ENCODE results near the gene HNRNPUL1. TPM values are rescaled to one million over a fixed set of nuclear protein-coding genes. Genes with fewer than 3 reads are reported as not detected.

HNRNPUL1 gene
- total RNA-seq, 1 experiment from 2014 or later: 266 TPM

DNA sequence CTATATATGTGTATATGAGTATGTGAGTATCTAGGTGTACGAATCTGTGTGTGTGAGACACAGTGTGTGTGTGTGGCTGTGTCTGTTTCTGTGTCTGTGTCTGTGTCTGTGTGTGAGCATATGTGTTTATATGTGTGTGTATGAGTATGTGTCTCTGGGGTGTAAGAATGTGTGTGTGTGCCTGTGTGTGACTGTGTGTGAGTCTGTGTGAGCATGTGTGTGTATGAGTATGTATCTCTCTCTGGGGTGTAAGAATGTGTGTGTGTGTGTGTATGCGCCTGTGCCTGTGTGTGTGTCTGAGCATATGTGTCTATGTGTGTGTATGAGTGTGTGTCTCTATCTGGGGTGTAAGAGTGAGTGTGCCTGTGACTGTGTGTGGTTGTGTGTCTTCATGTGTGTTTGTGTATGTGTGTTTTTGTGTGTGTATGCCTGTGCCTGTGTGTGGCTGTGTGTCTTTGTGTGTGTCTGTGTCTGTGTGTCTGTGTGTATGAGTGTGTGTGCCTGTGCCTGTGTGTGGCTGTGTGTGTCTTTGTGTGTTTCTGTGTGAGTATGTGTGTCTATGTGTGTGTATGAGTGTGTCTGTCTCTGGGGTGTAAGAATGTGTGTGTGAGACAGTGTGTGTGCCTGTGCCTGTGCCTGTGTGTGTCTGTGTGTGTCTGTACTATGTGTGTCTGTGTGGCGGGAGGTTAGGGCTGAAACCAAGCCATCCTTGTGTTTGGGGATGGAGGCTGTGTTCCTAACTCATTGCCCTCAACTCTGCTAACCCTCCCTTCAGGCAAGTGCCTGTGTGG, 33.9 kb upstream of the HNRNPUL1 start:
- intact Hi-C loops (cut with micrococcal nuclease; ENCODE audit: unreplicated experiment): no loop called here
- ChIA-PET POLR2A (ENCODE audit: unreplicated experiment) (no interaction called here), CTCF (no interaction called here)
- Histone ChIP-seq H3K9me2 (ENCODE audit: insufficient read depth) (no peaks in the 10 kb centered on the region), H3K4me2 (no peak overlapping the region), H3K9me3 (ENCODE audit: insufficient read depth, low read depth) (no peaks in the 10 kb centered on the region), H3K79me2 (ENCODE audit: low read depth) (no peaks in the 10 kb centered on the region), H3K4me3 (no peak overlapping the region), H3K27ac (no peak overlapping the region), H3K4me1 (replicated peaks; ENCODE audit: insufficient read depth) (peaks cover 17% of the 10 kb centered on the region), H3F3A (ENCODE audit: insufficient read depth, low read depth) (peaks cover 15% of the 10 kb centered on the region; the same call in 1 of the 2 replicates), H2AFZ (no peak overlapping the region), H3K27me3 (ENCODE audit: insufficient read depth, low read depth) (no peaks in the 10 kb centered on the region), H3K36me3 (ENCODE audit: low read depth) (no peaks in the 10 kb centered on the region), H4K20me1 (ENCODE audit: insufficient read depth) (no peaks in the 10 kb centered on the region)
- no peak for DNase-seq
- BruUV-seq (replicated peaks): no TSS peak
- TF ChIP-seq EZH2 (IDR thresholded peaks at IDR 0.05; ENCODE audit: low read depth): no peak
- TF ChIP-seq, protein P1, sequence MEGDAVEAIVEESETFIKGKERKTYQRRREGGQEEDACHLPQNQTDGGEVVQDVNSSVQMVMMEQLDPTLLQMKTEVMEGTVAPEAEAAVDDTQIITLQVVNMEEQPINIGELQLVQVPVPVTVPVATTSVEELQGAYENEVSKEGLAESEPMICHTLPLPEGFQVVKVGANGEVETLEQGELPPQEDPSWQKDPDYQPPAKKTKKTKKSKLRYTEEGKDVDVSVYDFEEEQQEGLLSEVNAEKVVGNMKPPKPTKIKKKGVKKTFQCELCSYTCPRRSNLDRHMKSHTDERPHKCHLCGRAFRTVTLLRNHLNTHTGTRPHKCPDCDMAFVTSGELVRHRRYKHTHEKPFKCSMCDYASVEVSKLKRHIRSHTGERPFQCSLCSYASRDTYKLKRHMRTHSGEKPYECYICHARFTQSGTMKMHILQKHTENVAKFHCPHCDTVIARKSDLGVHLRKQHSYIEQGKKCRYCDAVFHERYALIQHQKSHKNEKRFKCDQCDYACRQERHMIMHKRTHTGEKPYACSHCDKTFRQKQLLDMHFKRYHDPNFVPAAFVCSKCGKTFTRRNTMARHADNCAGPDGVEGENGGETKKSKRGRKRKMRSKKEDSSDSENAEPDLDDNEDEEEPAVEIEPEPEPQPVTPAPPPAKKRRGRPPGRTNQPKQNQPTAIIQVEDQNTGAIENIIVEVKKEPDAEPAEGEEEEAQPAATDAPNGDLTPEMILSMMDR (conservative IDR thresholded peaks at IDR 0.05): no peak

DNA sequence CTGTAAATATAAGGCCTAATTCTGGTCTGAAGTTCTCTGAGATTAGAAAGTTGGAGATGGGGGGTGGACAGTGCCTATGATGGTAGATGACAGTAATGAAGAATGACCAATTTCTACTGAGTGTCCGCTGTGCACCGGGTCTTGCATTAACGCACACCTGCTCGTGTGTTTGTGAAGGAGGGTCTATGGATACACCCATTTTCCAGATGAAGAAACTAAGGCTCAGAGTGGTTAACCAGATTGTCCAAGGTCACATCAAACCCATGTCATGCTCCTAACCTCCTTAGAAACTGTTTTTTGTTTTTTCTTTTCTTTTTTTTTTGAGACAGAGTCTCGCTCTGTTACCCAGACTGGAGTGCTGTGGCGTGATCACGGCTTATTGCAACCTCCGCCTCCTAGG, 31.5 kb upstream of the HNRNPUL1 start:
- no peak overlapping the region for H3K4me2 ChIP-seq
- H3F3A ChIP-seq (ENCODE audit: insufficient read depth, low read depth): no peaks in the 10 kb centered on the region; the same call in 1 of the 2 replicates
- H3K27ac ChIP-seq: no peak overlapping the region
- no peaks in the 10 kb centered on the region for H3K79me2 ChIP-seq (ENCODE audit: low read depth)
- intact Hi-C loops (cut with micrococcal nuclease; ENCODE audit: unreplicated experiment): no loop called here
- ChIA-PET CTCF (no interaction called here), POLR2A (ENCODE audit: unreplicated experiment) (no interaction called here)
- TF ChIP-seq, protein P1 (conservative IDR thresholded peaks at IDR 0.05): no peak
- no peak for TF ChIP-seq EZH2 (IDR thresholded peaks at IDR 0.05; ENCODE audit: low read depth)
- H3K4me1 ChIP-seq (replicated peaks; ENCODE audit: insufficient read depth): no peaks in the 10 kb centered on the region
- H2AFZ ChIP-seq: no peak overlapping the region
- no peaks in the 10 kb centered on the region for H3K9me3 ChIP-seq (ENCODE audit: insufficient read depth, low read depth)
- no peaks in the 10 kb centered on the region for H3K27me3 ChIP-seq (ENCODE audit: insufficient read depth, low read depth)
- DNase-seq: no peak
- no peak overlapping the region for H3K4me3 ChIP-seq
- no TSS peak for BruUV-seq (replicated peaks)
- H3K9me2 ChIP-seq (ENCODE audit: insufficient read depth): no peaks in the 10 kb centered on the region
- no peaks in the 10 kb centered on the region for H3K36me3 ChIP-seq (ENCODE audit: low read depth)
- H4K20me1 ChIP-seq (ENCODE audit: insufficient read depth): no peaks in the 10 kb centered on the region

DNA sequence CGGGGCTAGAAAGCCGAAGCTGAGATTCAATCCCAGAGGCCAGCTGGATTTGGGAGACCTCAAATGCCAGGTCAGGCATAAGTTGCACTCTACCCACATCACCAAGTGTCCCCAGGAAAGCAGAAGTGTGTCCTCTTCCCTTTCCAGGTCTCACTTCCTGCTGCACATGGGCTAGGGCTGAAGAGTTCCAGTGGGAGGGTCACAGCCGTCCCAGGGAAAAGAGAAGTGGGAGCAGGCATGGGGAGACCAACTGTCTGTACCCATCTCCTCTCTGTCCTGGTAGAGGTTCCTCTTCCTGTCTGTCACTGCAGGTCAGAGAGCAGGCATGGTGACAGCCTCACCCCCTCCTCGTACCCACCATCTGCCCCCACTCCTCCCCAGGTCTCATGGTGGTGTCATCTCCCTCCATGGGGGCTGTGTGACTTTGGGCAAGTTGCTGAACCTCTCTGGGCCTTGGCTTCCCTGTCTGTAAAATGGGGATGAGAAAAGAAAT, 30.4 kb upstream of the HNRNPUL1 start:
- Histone ChIP-seq H3K79me2 (ENCODE audit: low read depth) (no peaks in the 10 kb centered on the region), H3K36me3 (ENCODE audit: low read depth) (no peaks in the 10 kb centered on the region), H3K4me3 (no peak overlapping the region), H3K27ac (no peak overlapping the region), H3K4me1 (replicated peaks; ENCODE audit: insufficient read depth) (no peaks in the 10 kb centered on the region), H2AFZ (no peak overlapping the region), H3K9me2 (ENCODE audit: insufficient read depth) (no peaks in the 10 kb centered on the region), H3K4me2 (no peak overlapping the region), H3K27me3 (ENCODE audit: insufficient read depth, low read depth) (no peaks in the 10 kb centered on the region), H4K20me1 (ENCODE audit: insufficient read depth) (no peaks in the 10 kb centered on the region), H3F3A (ENCODE audit: insufficient read depth, low read depth) (no peaks in the 10 kb centered on the region), H3K9me3 (ENCODE audit: insufficient read depth, low read depth) (no peaks in the 10 kb centered on the region)
- ChIA-PET CTCF (no interaction called here), POLR2A (ENCODE audit: unreplicated experiment) (no interaction called here)
- intact Hi-C loops (cut with micrococcal nuclease; ENCODE audit: unreplicated experiment): no loop called here
- no peak for DNase-seq
- BruUV-seq (replicated peaks): no TSS peak
- no peak for TF ChIP-seq EZH2 (IDR thresholded peaks at IDR 0.05; ENCODE audit: low read depth)
- TF ChIP-seq, protein P1 (conservative IDR thresholded peaks at IDR 0.05): no peak
